Peyer's patch (tissue), 4 donors: ENCODE results near the gene SYNDIG1L.

Experiments used
- CTCF ChIP-seq, 6 experiments: fragments of 450-650 bp in 4 of 6; fragments of 200-600 bp in 2 of 6; sonication (generic) in 1 of 6; IDR thresholded peaks; one replicate each; pipeline ENCODE4 v1.5.1; 2017 to 2019; ENCODE audit warnings: antibody characterized with exemption in 6 of 6, mild to moderate bottlenecking in 3 of 6, moderate library complexity in 1 of 6
- POLR2A ChIP-seq, 2 donors: fragments of 450-650 bp; IDR thresholded peaks; one replicate each; pipeline ENCODE4 v1.5.1; 2017; ENCODE audit warnings: antibody characterized with exemption in 2 of 2, mild to moderate bottlenecking in 2 of 2, moderate library complexity in 2 of 2

GRCh38 chr14:74459289-74459946 lies 33.4 kb upstream of the SYNDIG1L start:
- peak in 4 of 6 experiments; percentile 26 to 40 (median 33) for TF ChIP-seq CTCF (IDR thresholded peaks at IDR 0.05)
- TF ChIP-seq POLR2A (IDR thresholded peaks at IDR 0.05) = no peak
